CD4-positive, alpha-beta T cell (primary cell): ENCODE results near the gene TIE1. TPM values are rescaled to one million over a fixed set of nuclear protein-coding genes. Genes with fewer than 3 reads are reported as not detected.

Source experiments
- ATAC-seq: fragments of 200-7000 bp; cut with Tn5 transposase; one replicate; pipeline ENCODE4 v1.10.0; 2022; ENCODE audit warnings: mild to moderate bottlenecking; ENCODE audit not compliant: poor library complexity
- CTCF ChIA-PET: fragments of 350-600 bp; sonication (Branson Sonifier 250); formaldehyde crosslinking; loops from one replicate; lab custom pipeline; 2021; ENCODE audit warnings: antibody characterized with exemption, inconsistent platforms; lab: Charles Lee
- POLR2A ChIA-PET: fragments of 350-600 bp; sonication (Branson Sonifier 250); formaldehyde crosslinking; loops from one replicate; lab custom pipeline; 2021; ENCODE audit warnings: antibody characterized with exemption, inconsistent platforms; lab: Charles Lee
- DNase-seq, 14 experiments: peaks; one replicate each; pipeline ENCODE4 v3.0.0-alpha.2; 2013 to 2020; ENCODE audit warnings: mixed read lengths in 2 of 14
- H3K27ac ChIP-seq, 2 donors: one replicate each; pipeline versions ENCODE4 v1.5.1 to v1.7.0; 2013; ENCODE audit warnings: low read length in 2 of 2, low read depth in 1 of 2, mild to moderate bottlenecking in 1 of 2
- H3K27me3 ChIP-seq, 2 experiments: 1 replicate in 1 of 2; 2 replicates in 1 of 2; pipeline versions ENCODE4 v1.6.1 to v1.7.0; 2013; ENCODE audit warnings: low read length in 2 of 2, control low read depth in 1 of 2, mild to moderate bottlenecking in 1 of 2, moderate library complexity in 1 of 2; ENCODE audit not compliant: insufficient read depth in 2 of 2, control insufficient read depth in 1 of 2
- H3K36me3 ChIP-seq: one replicate; pipeline ENCODE4 v1.6.1; 2013; ENCODE audit warnings: low read length, control low read depth; ENCODE audit not compliant: insufficient read depth
- H3K4me1 ChIP-seq: one replicate; pipeline ENCODE4 v1.6.1; 2013; ENCODE audit warnings: low read length, control low read depth; ENCODE audit not compliant: insufficient read depth
- H3K4me3 ChIP-seq: one replicate; pipeline ENCODE4 v1.5.1; 2013; ENCODE audit warnings: mild to moderate bottlenecking, low read length, moderate library complexity
- H3K9me3 ChIP-seq, 2 experiments: 1 replicate in 1 of 2; 2 replicates in 1 of 2; pipeline versions ENCODE4 v1.6.1 to v1.7.0; 2013; ENCODE audit warnings: low read length in 2 of 2, mild to moderate bottlenecking in 2 of 2, control low read depth in 1 of 2, moderate library complexity in 1 of 2; ENCODE audit not compliant: control insufficient read depth in 1 of 2, insufficient read depth in 1 of 2
- H3K27ac Mint-ChIP-seq: one replicate; pipeline ENCODE4 v1.8.0; 2020; ENCODE audit warnings: mixed read lengths
- H3K27me3 Mint-ChIP-seq: one replicate; pipeline ENCODE4 v1.8.0; 2021; ENCODE audit warnings: mixed read lengths
- H3K36me3 Mint-ChIP-seq: one replicate; pipeline ENCODE4 v1.8.0; 2021; ENCODE audit warnings: low read depth, mixed read lengths
- H3K4me1 Mint-ChIP-seq: one replicate; pipeline ENCODE4 v1.8.0; 2021; ENCODE audit warnings: low read depth, mixed read lengths
- H3K4me3 Mint-ChIP-seq: one replicate; pipeline ENCODE4 v1.8.0; 2020; ENCODE audit warnings: mild to moderate bottlenecking, mixed read lengths
- H3K9me3 Mint-ChIP-seq: one replicate; pipeline ENCODE4 v1.8.0; 2020; ENCODE audit warnings: mixed read lengths
- CTCF ChIP-seq: fragments of 200-600 bp; IDR thresholded peaks from one replicate; pipeline ENCODE4 v1.8.0; 2022; ENCODE audit warnings: antibody characterized with exemption, mild to moderate bottlenecking
- intact Hi-C, 2 experiments: fragments of 100-400 bp; cut with DNase I in 1 of 2; cut with micrococcal nuclease in 1 of 2; formaldehyde crosslinking; loops; one replicate each; pipeline versions ENCODE4 v1.15.1 to v1.9.0; 2023 to 2025; cut with DNase I, micrococcal nuclease
- total RNA-seq, 174 experiments: library from RNA in 2 of 174; stranded (reverse) in 2 of 174; gene quantifications; one replicate each; pipeline ENCODE4 v1.2.3 and lab custom pipeline; 2021 to 2026

The TIE1 gene
- total RNA-seq, 2 experiments from 2014 or later: not detected

GRCh38 chr1:43354471-43354870, 53.7 kb downstream of the TIE1 start:
- DNase-seq (no peak), ATAC-seq (no peak)
- Mint-ChIP-seq H3K36me3 (peaks cover 5% of the 10 kb centered on the region), H3K27me3 (no peaks in the 10 kb centered on the region), H3K4me1 (peaks cover 28% of the 10 kb centered on the region), H3K9me3 (no peaks in the 10 kb centered on the region), H3K27ac (peak overlapping the region; percentile 42), H3K4me3 (no peak overlapping the region)
- CTCF ChIA-PET: no interaction called here
- H3K4me3 ChIP-seq: no peak overlapping the region
- H3K4me1 ChIP-seq: peaks cover 19% of the 10 kb centered on the region
- no peaks in the 10 kb centered on the region for H3K27me3 ChIP-seq
- no peaks in the 10 kb centered on the region for H3K9me3 ChIP-seq
- intact Hi-C loops: loop anchor here in 1 of 2 experiments (10.0 kb wide), 3 partner anchors 510 to 620 kb away; partner anchors contain the start of genes ATP6V0B, B4GALT2, C1orf50 and DPH2
- no peaks in the 10 kb centered on the region for H3K36me3 ChIP-seq
- POLR2A ChIA-PET: no interaction called here
- H3K27ac ChIP-seq: no peak overlapping the region
- TF ChIP-seq CTCF: no peak

GRCh38 chr1:43354936-43355335, 54.2 kb downstream of the TIE1 start:
- H3K9me3 ChIP-seq: no peaks in the 10 kb centered on the region
- TF ChIP-seq CTCF: no peak
- H3K27me3 Mint-ChIP-seq: no peaks in the 10 kb centered on the region
- POLR2A ChIA-PET: no interaction called here
- H3K36me3 Mint-ChIP-seq: peaks cover 5% of the 10 kb centered on the region
- H3K27ac Mint-ChIP-seq: no peak overlapping the region
- peaks cover 28% of the 10 kb centered on the region for H3K4me1 Mint-ChIP-seq
- CTCF ChIA-PET: no interaction called here
- no peak overlapping the region for H3K4me3 ChIP-seq
- no peaks in the 10 kb centered on the region for H3K9me3 Mint-ChIP-seq
- ATAC-seq (no peak), DNase-seq (no peak)
- intact Hi-C loops: loop anchor here in 1 of 2 experiments (5.0 to 10.0 kb wide), 5 partner anchors 183 to 620 kb away; partner anchors contain the start of genes ATP6V0B, B4GALT2, C1orf50 and CFAP57
- no peak overlapping the region for H3K27ac ChIP-seq
- H3K36me3 ChIP-seq: no peaks in the 10 kb centered on the region
- no peaks in the 10 kb centered on the region for H3K27me3 ChIP-seq
- peaks cover 15% of the 10 kb centered on the region for H3K4me1 ChIP-seq
- no peak overlapping the region for H3K4me3 Mint-ChIP-seq

- H3K27me3 Mint-ChIP-seq: no peaks in the 10 kb centered on the region
- no peak for TF ChIP-seq CTCF
- DNase-seq (no peak), ATAC-seq (no peak)
- ChIA-PET POLR2A (interaction anchor here (1.4 to 2.6 kb wide), 3 partner anchors 9 to 105 kb away, joined by 3 to 21 read pairs (median 14); partner anchors contain the start of gene ELOVL1), CTCF (interaction anchor here (0.9 kb wide), 1 partner anchor 11 kb away, joined by 3 read pairs; no protein-coding TSS in a partner anchor)
- peaks cover 11% of the 10 kb centered on the region for H3K36me3 Mint-ChIP-seq
- H3K4me3 Mint-ChIP-seq: peak overlapping the region; percentile 46
- H3K4me1 Mint-ChIP-seq: peaks cover 26% of the 10 kb centered on the region
- Histone ChIP-seq H3K9me3 (no peaks in the 10 kb centered on the region), H3K4me3 (no peak overlapping the region), H3K36me3 (peaks cover 10% of the 10 kb centered on the region), H3K27ac (no peak overlapping the region), H3K4me1 (peaks cover 15% of the 10 kb centered on the region), H3K27me3 (no peaks in the 10 kb centered on the region)
- no peaks in the 10 kb centered on the region for H3K9me3 Mint-ChIP-seq
- intact Hi-C loops: loop anchor here in 1 of 2 experiments (5.0 to 10.0 kb wide), 5 partner anchors 185 to 618 kb away; partner anchors contain the start of genes ATP6V0B, B4GALT2, C1orf50 and CFAP57
- no peak overlapping the region for H3K27ac Mint-ChIP-seq
These were observed 56.5 kb downstream of the TIE1 start for GRCh38 chr1:43357251-43357650.
